PFSK-1 (cell line): Measurements from ENCODE around the gene CNOT1. TPM values are rescaled to one million over a fixed set of nuclear protein-coding genes. Genes with fewer than 3 reads are reported as not detected.

Source experiments
- FOXP2 ChIP-seq: optimal IDR thresholded peaks from 2 replicates; pipeline ENCODE3; 2011; ENCODE audit warnings: borderline replicate concordance, control low read depth, inconsistent platforms; ENCODE audit not compliant: insufficient read depth; ENCODE audit errors: extremely low read length, extremely low read depth
- POLR2AphosphoS5 ChIP-seq: IDR thresholded peaks from 2 replicates; pipeline ENCODE4 v1.6.1; 2012; ENCODE audit warnings: low read depth, mild to moderate bottlenecking, control low read depth, low read length, moderate library complexity
- SIN3A ChIP-seq: IDR thresholded peaks from 2 replicates; pipeline ENCODE4 v1.6.1; 2012; ENCODE audit warnings: mild to moderate bottlenecking, low read length, moderate library complexity, borderline replicate concordance; ENCODE audit not compliant: insufficient read depth
- TAF1 ChIP-seq: IDR thresholded peaks from 2 replicates; pipeline ENCODE4 v1.6.1; 2012; ENCODE audit warnings: low read length, control low read depth, borderline replicate concordance; ENCODE audit not compliant: insufficient read depth
- polyA plus RNA-seq: library from polyadenylated mRNA; unstranded; fragments of >200 nt; gene quantifications from one replicate; pipeline ENCODE4 v1.2.1, GENCODE V29; 2012; ENCODE audit warnings: low read depth, missing spikeins; ENCODE audit not compliant: insufficient read length
- TF ChIP-seq, protein P1 (sequence below), 2 experiments: IDR thresholded peaks; 2 replicates each; pipeline versions ENCODE4 v1.6.1 to v1.8.0; 2011 to 2012; ENCODE audit warnings: low read depth in 2 of 2, low read length in 2 of 2, control low read depth in 1 of 2, inconsistent platforms in 1 of 2, mild to moderate bottlenecking in 1 of 2, moderate library complexity in 1 of 2; ENCODE audit not compliant: insufficient read depth in 1 of 2

The CNOT1 gene
- 113 TPM for polyA plus RNA-seq

DNA sequence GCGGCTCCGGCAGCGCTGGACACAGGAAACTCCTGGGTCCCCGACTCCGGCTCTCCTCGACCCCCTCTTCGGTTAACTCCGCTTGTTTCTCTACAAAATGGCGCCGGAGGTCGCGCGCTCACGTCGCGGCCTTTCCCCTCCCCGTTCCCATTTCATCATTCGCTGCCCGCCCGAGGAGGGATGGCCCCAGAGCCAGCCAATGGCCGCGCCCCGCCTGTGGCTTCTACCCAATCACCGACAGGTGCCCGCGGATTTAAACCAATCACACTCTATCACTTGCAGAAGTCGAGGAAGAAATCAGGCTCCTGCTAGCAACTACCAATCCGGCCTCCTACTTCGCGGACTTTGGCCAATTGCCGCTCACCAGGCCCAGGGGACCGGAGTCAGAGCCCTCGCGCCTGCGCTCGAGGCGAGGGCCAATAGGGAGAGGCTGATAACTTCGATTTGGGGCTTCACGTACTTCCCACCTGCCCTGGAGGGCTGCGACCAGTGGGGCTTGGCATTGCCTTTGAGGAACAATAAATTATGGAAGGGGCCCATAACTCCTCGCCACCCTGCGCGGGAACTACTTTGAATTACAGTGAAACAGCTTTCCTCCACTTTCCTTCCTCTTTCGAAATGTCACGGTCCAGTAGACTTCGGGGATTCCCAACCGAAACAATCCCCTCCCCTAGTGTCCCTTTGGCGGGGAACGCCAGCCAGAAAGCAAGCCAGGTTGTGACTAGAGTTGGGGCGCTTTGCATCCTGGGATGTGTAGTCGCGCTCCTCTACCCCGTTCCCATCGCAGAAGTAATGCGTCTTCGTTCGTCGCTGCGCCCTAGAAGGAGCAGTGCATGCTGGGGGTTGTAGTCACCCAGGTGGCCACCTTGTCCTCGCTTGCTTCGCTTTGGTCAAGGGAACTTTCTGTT, at the start of gene CNOT1:
Gene CNOT1, minus strand, starts transcription at position 94 of the 908 bp plus-strand sequence. CDS start 30,489 bp downstream, outside the sequence.
- TF ChIP-seq SIN3A: no peak
- TF ChIP-seq FOXP2: peak; percentile 19
- TF ChIP-seq TAF1: peak; percentile 61; the same call in 1 of the 2 replicates
- peak; percentile 79 for TF ChIP-seq POLR2AphosphoS5
- TF ChIP-seq, protein P1, sequence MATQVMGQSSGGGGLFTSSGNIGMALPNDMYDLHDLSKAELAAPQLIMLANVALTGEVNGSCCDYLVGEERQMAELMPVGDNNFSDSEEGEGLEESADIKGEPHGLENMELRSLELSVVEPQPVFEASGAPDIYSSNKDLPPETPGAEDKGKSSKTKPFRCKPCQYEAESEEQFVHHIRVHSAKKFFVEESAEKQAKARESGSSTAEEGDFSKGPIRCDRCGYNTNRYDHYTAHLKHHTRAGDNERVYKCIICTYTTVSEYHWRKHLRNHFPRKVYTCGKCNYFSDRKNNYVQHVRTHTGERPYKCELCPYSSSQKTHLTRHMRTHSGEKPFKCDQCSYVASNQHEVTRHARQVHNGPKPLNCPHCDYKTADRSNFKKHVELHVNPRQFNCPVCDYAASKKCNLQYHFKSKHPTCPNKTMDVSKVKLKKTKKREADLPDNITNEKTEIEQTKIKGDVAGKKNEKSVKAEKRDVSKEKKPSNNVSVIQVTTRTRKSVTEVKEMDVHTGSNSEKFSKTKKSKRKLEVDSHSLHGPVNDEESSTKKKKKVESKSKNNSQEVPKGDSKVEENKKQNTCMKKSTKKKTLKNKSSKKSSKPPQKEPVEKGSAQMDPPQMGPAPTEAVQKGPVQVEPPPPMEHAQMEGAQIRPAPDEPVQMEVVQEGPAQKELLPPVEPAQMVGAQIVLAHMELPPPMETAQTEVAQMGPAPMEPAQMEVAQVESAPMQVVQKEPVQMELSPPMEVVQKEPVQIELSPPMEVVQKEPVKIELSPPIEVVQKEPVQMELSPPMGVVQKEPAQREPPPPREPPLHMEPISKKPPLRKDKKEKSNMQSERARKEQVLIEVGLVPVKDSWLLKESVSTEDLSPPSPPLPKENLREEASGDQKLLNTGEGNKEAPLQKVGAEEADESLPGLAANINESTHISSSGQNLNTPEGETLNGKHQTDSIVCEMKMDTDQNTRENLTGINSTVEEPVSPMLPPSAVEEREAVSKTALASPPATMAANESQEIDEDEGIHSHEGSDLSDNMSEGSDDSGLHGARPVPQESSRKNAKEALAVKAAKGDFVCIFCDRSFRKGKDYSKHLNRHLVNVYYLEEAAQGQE (IDR thresholded peaks at IDR 0.05; ENCODE audit: insufficient read depth in 1 of 2, low read depth in 2 of 2, low read length in 2 of 2): 0 out of 4 replicates have a peak, but pooled peaks of 1 of the 2 experiments have one; percentile 23

DNA sequence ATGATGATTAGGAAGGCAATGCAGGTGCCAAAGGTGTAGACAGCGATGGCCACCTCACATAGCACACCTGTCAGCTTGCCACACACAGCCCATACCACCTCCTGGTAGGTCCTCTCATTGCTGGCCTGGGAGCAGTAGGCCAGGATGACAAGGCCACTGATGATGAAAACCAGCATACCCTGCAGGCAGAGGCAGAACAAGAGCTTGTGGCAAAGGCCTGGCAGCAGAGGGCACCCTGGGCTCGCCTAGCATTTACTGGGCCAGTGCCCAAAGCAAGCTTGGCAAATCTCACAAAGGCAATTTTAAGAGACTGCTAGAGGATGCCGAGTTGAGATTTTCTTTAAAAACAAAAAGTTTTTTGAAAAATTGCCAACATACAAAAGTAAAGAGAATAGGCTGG, 49.1 kb upstream of the CNOT1 start:
- TF ChIP-seq POLR2AphosphoS5: no peak
- no peak for TF ChIP-seq TAF1
- TF ChIP-seq, protein P1 (IDR thresholded peaks at IDR 0.05; ENCODE audit: insufficient read depth in 1 of 2, low read depth in 2 of 2, low read length in 2 of 2): no peak
- TF ChIP-seq SIN3A: no peak
- no peak for TF ChIP-seq FOXP2

DNA sequence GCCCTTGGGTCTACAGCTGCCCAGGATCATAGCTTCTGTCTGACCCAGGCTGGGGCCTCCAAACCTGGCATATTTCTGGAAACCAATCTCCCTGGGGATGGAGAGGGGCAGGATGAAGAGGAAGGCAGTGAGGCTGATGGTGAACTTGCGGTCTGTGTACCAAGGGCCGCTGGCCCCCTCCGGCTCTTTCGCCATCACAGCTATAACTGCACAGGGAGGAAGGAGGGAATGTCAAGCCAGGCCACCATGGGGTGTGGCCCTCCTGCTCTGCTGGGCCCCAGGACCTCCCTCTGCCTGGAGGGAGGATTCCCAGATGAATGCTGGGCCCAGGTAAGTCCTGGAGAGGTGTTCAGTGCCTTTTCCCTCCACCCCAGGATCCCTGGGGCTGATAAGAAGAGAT, 48.6 kb upstream of the CNOT1 start:
- TF ChIP-seq FOXP2: no peak
- TF ChIP-seq, protein P1 (IDR thresholded peaks at IDR 0.05; ENCODE audit: insufficient read depth in 1 of 2, low read depth in 2 of 2, low read length in 2 of 2): no peak

DNA sequence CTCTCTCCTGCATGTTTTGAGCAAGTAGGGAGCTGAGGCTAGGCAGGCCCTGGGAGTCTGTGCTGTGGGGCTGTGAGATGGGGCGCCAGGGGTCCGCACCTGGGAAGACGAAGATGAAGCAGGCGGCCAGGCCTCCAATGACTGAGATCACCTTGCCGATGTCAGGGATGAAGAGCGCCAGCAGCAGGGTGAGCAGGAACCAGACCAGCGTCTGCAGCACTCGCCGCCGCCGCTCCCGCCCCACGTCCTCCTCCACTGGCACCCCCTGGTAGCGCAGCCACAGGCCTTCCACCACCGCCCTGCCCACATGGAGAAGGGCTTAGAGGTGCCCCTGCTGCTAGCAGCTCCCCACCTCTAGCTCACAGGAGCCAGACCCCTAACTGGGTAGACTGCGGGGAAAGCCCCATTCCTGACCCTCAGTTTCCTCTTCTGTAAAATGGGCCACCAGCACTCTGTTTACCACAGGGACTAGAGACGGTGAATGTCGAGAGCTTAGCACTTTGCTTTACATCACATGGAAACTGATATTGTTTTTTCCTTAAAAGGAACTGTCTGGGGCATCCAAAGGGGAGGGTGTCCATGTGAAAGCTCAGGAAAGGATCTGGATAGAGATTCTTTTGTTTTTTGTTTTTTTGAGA, 41.4 kb upstream of the CNOT1 start:
- TF ChIP-seq FOXP2: no peak
- TF ChIP-seq POLR2AphosphoS5: no peak
- no peak for TF ChIP-seq SIN3A
- TF ChIP-seq, protein P1 (IDR thresholded peaks at IDR 0.05; ENCODE audit: insufficient read depth in 1 of 2, low read depth in 2 of 2, low read length in 2 of 2): no peak
- TF ChIP-seq TAF1: no peak
